ENCODE data around the gene LPAR5. TPM values are rescaled to one million over a fixed set of nuclear protein-coding genes. Genes with fewer than 3 reads are reported as not detected.
A peak's percentile ranks its signal among the peaks of the same experiment; 100 is the strongest.

The LPAR5 gene
- total RNA-seq, 1 experiment from 2014 or later, result 0.20 TPM

DNA sequence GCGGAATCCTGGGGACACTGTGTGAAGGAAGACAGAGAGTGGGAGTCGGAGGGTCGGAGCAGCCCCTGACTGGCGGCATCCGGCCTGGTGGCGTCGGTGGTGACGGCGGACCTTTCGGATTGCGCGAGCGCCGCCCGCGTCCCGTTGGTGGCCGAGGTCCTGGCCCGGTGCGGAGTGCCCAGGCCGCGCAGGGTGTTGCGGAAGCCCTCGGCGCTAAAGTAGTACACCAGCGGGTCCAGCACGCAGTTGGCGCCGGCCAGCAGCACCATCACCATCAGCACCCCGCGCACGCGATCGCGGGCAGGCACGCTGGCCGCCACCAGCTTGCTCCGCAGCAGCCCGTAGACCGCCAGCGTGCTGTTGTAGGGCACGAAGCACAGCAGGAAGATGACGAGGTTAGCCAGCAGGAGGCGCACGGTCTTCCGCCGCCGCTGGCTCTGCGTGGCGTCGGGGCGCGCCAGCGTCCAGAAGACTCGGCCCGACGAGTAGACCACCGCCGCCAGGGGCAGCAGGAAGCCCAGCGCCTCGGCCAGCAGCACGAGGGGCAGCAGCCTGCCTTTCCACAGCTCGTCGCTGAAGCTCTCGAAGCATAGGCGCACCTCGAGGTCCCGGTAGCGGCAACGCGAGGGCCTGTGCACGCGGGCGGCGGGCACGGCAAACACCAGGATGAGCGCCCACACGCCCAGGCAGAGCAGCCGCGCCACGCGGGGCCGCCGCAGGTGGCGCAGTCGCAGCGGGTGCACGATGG, 15.4 kb downstream of the LPAR5 start (continued):
- TF ChIP-seq, protein P1, sequence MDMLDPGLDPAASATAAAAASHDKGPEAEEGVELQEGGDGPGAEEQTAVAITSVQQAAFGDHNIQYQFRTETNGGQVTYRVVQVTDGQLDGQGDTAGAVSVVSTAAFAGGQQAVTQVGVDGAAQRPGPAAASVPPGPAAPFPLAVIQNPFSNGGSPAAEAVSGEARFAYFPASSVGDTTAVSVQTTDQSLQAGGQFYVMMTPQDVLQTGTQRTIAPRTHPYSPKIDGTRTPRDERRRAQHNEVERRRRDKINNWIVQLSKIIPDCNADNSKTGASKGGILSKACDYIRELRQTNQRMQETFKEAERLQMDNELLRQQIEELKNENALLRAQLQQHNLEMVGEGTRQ (CRISPR knock-in tag; IDR thresholded peaks at IDR 0.05), result no peak; the same call in 1 of the 2 replicates
- TF ChIP-seq, protein P2, sequence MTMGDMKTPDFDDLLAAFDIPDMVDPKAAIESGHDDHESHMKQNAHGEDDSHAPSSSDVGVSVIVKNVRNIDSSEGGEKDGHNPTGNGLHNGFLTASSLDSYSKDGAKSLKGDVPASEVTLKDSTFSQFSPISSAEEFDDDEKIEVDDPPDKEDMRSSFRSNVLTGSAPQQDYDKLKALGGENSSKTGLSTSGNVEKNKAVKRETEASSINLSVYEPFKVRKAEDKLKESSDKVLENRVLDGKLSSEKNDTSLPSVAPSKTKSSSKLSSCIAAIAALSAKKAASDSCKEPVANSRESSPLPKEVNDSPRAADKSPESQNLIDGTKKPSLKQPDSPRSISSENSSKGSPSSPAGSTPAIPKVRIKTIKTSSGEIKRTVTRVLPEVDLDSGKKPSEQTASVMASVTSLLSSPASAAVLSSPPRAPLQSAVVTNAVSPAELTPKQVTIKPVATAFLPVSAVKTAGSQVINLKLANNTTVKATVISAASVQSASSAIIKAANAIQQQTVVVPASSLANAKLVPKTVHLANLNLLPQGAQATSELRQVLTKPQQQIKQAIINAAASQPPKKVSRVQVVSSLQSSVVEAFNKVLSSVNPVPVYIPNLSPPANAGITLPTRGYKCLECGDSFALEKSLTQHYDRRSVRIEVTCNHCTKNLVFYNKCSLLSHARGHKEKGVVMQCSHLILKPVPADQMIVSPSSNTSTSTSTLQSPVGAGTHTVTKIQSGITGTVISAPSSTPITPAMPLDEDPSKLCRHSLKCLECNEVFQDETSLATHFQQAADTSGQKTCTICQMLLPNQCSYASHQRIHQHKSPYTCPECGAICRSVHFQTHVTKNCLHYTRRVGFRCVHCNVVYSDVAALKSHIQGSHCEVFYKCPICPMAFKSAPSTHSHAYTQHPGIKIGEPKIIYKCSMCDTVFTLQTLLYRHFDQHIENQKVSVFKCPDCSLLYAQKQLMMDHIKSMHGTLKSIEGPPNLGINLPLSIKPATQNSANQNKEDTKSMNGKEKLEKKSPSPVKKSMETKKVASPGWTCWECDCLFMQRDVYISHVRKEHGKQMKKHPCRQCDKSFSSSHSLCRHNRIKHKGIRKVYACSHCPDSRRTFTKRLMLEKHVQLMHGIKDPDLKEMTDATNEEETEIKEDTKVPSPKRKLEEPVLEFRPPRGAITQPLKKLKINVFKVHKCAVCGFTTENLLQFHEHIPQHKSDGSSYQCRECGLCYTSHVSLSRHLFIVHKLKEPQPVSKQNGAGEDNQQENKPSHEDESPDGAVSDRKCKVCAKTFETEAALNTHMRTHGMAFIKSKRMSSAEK (CRISPR knock-in tag; IDR thresholded peaks at IDR 0.05; ENCODE audit: borderline replicate concordance), result no peak
- peak; percentile 84 for TF ChIP-seq CREM (CRISPR knock-in tag; IDR thresholded peaks at IDR 0.05)

DNA sequence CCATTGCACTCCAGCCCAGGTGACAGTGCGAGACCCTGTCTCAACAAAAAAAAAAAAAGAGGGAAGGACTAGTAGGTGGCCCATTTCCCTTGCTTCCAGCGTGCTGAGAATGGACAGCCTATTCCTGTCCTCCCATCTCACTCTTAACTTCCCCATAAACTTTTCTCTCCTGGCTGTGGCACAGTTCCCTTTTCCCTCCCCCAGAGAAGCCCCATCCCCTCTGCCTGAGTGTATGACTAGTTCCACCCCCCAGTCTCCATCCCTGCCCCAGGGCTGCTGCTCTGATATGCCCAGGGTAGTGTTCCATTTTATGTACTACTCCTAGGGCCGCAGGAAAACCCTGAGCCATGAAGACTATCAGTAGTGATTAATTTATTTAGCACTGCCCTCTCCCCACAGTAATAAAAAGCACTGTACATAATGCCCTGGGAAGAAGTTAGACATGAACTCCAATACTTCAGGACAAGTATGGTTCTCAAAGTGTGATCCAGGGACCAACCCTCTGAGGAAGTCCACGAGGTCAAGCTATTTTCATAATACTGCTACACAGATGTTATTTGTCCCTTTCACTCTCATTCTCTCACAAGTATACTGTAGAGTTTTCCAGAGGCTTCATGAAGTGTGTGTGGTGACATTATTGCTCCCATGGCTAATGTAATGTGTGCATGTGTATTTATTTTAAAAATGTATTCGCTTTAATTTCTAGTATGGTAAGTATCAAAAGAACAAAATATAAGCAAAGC, 17.1 kb downstream of the LPAR5 start:
- Mint-ChIP-seq H3K27ac (no peak overlapping the region), H3K4me3 (no peak overlapping the region), H3K36me3 (no peaks in the 10 kb centered on the region), H3K27me3 (ENCODE audit: low read depth) (peaks cover 34% of the 10 kb centered on the region), H3K9me3 (no peaks in the 10 kb centered on the region), H3K4me1 (peaks cover 16% of the 10 kb centered on the region)
- ChIA-PET POLR2A (interaction anchor here (0.8 kb wide), 1 partner anchor 71 kb away, joined by 3 read pairs; the partner anchor contains the start of gene ZNF384), CTCF (interaction anchor here (1.0 to 6.7 kb wide), 9 partner anchors 13 to 135 kb away, joined by 3 to 111 read pairs (median 5); partner anchors contain the start of genes ACRBP and COPS7A)
- TF ChIP-seq ZNF671 (CRISPR knock-in tag; IDR thresholded peaks at IDR 0.05) (no peak), TCF7 (CRISPR knock-in tag; IDR thresholded peaks at IDR 0.05; ENCODE audit: low read depth) (no peak), JUN (CRISPR knock-in tag; IDR thresholded peaks at IDR 0.05) (no peak), NR3C1 (CRISPR knock-in tag; conservative IDR thresholded peaks at IDR 0.05; ENCODE audit: low read depth) (no peak), HMGA2 (CRISPR knock-in tag; IDR thresholded peaks at IDR 0.05) (no peak), EMX1 (CRISPR knock-in tag; IDR thresholded peaks at IDR 0.05) (no peak), SMAD3 (CRISPR knock-in tag; IDR thresholded peaks at IDR 0.05; ENCODE audit: borderline replicate concordance) (no peak), FOXP1 (CRISPR knock-in tag; IDR thresholded peaks at IDR 0.05; ENCODE audit: borderline replicate concordance) (no peak)
- TF ChIP-seq, protein P3, sequence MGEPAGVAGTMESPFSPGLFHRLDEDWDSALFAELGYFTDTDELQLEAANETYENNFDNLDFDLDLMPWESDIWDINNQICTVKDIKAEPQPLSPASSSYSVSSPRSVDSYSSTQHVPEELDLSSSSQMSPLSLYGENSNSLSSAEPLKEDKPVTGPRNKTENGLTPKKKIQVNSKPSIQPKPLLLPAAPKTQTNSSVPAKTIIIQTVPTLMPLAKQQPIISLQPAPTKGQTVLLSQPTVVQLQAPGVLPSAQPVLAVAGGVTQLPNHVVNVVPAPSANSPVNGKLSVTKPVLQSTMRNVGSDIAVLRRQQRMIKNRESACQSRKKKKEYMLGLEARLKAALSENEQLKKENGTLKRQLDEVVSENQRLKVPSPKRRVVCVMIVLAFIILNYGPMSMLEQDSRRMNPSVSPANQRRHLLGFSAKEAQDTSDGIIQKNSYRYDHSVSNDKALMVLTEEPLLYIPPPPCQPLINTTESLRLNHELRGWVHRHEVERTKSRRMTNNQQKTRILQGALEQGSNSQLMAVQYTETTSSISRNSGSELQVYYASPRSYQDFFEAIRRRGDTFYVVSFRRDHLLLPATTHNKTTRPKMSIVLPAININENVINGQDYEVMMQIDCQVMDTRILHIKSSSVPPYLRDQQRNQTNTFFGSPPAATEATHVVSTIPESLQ (CRISPR knock-in tag; IDR thresholded peaks at IDR 0.05), result no peak
- TF ChIP-seq, protein P4, sequence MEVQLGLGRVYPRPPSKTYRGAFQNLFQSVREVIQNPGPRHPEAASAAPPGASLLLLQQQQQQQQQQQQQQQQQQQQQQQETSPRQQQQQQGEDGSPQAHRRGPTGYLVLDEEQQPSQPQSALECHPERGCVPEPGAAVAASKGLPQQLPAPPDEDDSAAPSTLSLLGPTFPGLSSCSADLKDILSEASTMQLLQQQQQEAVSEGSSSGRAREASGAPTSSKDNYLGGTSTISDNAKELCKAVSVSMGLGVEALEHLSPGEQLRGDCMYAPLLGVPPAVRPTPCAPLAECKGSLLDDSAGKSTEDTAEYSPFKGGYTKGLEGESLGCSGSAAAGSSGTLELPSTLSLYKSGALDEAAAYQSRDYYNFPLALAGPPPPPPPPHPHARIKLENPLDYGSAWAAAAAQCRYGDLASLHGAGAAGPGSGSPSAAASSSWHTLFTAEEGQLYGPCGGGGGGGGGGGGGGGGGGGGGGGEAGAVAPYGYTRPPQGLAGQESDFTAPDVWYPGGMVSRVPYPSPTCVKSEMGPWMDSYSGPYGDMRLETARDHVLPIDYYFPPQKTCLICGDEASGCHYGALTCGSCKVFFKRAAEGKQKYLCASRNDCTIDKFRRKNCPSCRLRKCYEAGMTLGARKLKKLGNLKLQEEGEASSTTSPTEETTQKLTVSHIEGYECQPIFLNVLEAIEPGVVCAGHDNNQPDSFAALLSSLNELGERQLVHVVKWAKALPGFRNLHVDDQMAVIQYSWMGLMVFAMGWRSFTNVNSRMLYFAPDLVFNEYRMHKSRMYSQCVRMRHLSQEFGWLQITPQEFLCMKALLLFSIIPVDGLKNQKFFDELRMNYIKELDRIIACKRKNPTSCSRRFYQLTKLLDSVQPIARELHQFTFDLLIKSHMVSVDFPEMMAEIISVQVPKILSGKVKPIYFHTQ (CRISPR knock-in tag; IDR thresholded peaks at IDR 0.05), result no peak
- TF ChIP-seq, protein P5, sequence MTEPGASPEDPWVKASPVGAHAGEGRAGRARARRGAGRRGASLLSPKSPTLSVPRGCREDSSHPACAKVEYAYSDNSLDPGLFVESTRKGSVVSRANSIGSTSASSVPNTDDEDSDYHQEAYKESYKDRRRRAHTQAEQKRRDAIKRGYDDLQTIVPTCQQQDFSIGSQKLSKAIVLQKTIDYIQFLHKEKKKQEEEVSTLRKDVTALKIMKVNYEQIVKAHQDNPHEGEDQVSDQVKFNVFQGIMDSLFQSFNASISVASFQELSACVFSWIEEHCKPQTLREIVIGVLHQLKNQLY (CRISPR knock-in tag; IDR thresholded peaks at IDR 0.05), result no peak
- TF ChIP-seq, protein P6, sequence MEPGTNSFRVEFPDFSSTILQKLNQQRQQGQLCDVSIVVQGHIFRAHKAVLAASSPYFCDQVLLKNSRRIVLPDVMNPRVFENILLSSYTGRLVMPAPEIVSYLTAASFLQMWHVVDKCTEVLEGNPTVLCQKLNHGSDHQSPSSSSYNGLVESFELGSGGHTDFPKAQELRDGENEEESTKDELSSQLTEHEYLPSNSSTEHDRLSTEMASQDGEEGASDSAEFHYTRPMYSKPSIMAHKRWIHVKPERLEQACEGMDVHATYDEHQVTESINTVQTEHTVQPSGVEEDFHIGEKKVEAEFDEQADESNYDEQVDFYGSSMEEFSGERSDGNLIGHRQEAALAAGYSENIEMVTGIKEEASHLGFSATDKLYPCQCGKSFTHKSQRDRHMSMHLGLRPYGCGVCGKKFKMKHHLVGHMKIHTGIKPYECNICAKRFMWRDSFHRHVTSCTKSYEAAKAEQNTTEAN (CRISPR knock-in tag; IDR thresholded peaks at IDR 0.05), result no peak
- DNase-seq (ENCODE audit: low spot score), result no peak
- ATAC-seq, result no peak

Data from WTC11 (cell line).